Spleen (tissue), 11 donors: ENCODE measurements around the gene LRRC28. TPM values are rescaled to one million over a fixed set of nuclear protein-coding genes. Genes with fewer than 3 reads are reported as not detected.

Experiments used
- DNase-seq: peaks from one replicate; pipeline ENCODE4 v3.0.0-alpha.2; 2020
- H3K27ac ChIP-seq, 8 donors: fragments of 200-600 bp; sonication (generic) in 7 of 8; 1 replicate in 4 of 8; 2 replicates in 4 of 8; pipeline versions ENCODE4 v1.5.0 to v1.8.0; 2016 to 2021; ENCODE audit warnings: inconsistent platforms in 4 of 8, mild to moderate bottlenecking in 4 of 8, moderate library complexity in 1 of 8
- H3K27me3 ChIP-seq, 7 donors: fragments of 200-600 bp; sonication (generic) in 6 of 7; replicated peaks in 1 of 7; 1 replicate in 4 of 7; 2 replicates in 3 of 7; pipeline versions ENCODE4 v1.5.0 to v1.8.0; 2016 to 2021; ENCODE audit warnings: inconsistent platforms in 3 of 7, mild to moderate bottlenecking in 1 of 7
- H3K36me3 ChIP-seq, 6 donors: fragments of 200-600 bp; sonication (generic) in 5 of 6; 1 replicate in 4 of 6; 2 replicates in 2 of 6; pipeline versions ENCODE4 v1.5.0 to v1.8.0; 2016 to 2021; ENCODE audit warnings: inconsistent platforms in 2 of 6
- H3K4me1 ChIP-seq, 6 donors: fragments of 200-600 bp; sonication (generic) in 5 of 6; 1 replicate in 3 of 6; 2 replicates in 3 of 6; pipeline versions ENCODE4 v1.5.0 to v1.8.0; 2016 to 2021; ENCODE audit warnings: inconsistent platforms in 3 of 6
- H3K4me3 ChIP-seq, 8 donors: fragments of 200-600 bp; sonication (generic) in 7 of 8; 1 replicate in 4 of 8; 2 replicates in 4 of 8; pipeline versions ENCODE4 v1.5.0 to v1.8.0; 2016 to 2021; ENCODE audit warnings: inconsistent platforms in 4 of 8, mild to moderate bottlenecking in 4 of 8, moderate library complexity in 2 of 8
- H3K9me3 ChIP-seq, 8 donors: fragments of 200-600 bp; sonication (generic) in 7 of 8; 1 replicate in 4 of 8; 2 replicates in 4 of 8; pipeline versions ENCODE4 v1.5.0 to v1.8.0; 2016 to 2021; ENCODE audit warnings: inconsistent platforms in 4 of 8
- POLR2A ChIP-seq, 3 donors: fragments of 450-650 bp; IDR thresholded peaks; one replicate each; pipeline ENCODE4 v1.5.1; 2017; ENCODE audit warnings: antibody characterized with exemption in 3 of 3, mild to moderate bottlenecking in 1 of 3
- POLR2AphosphoS5 ChIP-seq, 3 donors: sonication (generic); formaldehyde crosslinking; IDR thresholded peaks; one replicate each; pipeline ENCODE4 v1.5.1; 2017; ENCODE audit warnings: antibody characterized with exemption in 3 of 3
- WGBS, 5 donors: extraction: QIAGEN DNeasy Blood & Tissue Kit in 3 of 5; methylation state at CpG; one replicate each; pipeline versions ENCODE4 v1.1.5 to v1.1.7; 2013 to 2018; 5-methylcytosine and 5-hydroxymethylcytosine counted together
- intact Hi-C: fragments of 100-400 bp; cut with DNase I; formaldehyde crosslinking; loops from one replicate; pipeline ENCODE4 v1.15.0; 2023; ENCODE audit warnings: low total_unique reads
- polyA plus RNA-seq, 3 donors: library from polyadenylated mRNA; stranded (reverse); fragments of 200-250 nt; gene quantifications; one replicate each; pipeline ENCODE4 v1.2.1, GENCODE V29; 2013
- total RNA-seq, 7 donors: library from RNA; depleted of rRNA in 3 of 7; stranded (reverse); fragments of >200 nt in 3 of 7; fragmentation: NEBNext Ultra II Directional in 4 of 7; extraction: Animal tissue kit (Norgen Biotek cat#: 25700) in 4 of 7; gene quantifications; one replicate each; pipeline versions ENCODE4 v1.1.0 to v1.2.1, GENCODE V29; 2016 to 2021
- TF ChIP-seq, protein P1 (sequence below), 11 experiments: fragments of 200-600 bp in 7 of 11; fragments of 450-650 bp in 4 of 11; sonication (generic) in 4 of 11; IDR thresholded peaks in 8 of 11; conservative IDR thresholded peaks in 3 of 11; 1 replicate in 7 of 11; 2 replicates in 4 of 11; pipeline versions ENCODE4 v1.4.0 to v1.8.0; 2016 to 2021; ENCODE audit warnings: antibody characterized with exemption in 11 of 11, inconsistent platforms in 4 of 11, mild to moderate bottlenecking in 1 of 11
- donor health status: healthy with polysubstance abuse.
- donor health status: DM: no; HTN: no; CAD: no; lungs with moderate emphysema.
- donor health status: DM: no; HTN: no; CAD: no.
- donor health status: Bipolar disorder and iron deficiency.
- donor health status: healthy.
- donor health status: DM: no; HTN: no; CAD: no.
- donor health status: DM: yes; HTN: yes; CAD: no.

Gene LRRC28
- total and polyA plus RNA-seq, 10 donors = 6.0 to 63.3 (median 24.2) TPM

DNA sequence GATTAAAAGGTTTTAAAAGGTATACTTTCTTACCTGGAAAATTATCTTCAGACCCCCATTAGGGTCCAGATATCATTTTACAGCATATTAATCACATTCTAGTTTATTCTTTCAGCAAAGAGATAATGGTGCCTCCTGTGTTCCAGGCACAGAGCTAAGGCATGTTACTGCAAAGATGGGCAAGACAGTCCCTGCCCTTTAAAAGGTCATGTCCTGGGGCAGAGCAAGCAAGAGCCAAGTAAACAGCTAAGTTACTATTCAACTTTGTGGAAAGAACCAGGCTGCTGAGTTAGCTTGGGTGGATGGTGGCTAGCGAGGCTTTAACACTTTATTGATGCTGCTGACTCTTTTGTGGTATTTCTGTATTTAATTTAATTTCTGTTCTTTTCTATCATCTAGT lies 75.0 kb downstream of the LRRC28 start:
- Histone ChIP-seq H3K9me3 (no peaks in the 10 kb centered on the region), H3K4me1 (peaks cover 0 to 8% (median 0%) of the 10 kb centered on the region in 6 donors), H3K4me3 (no peak overlapping the region), H3K27ac (no peak overlapping the region), H3K27me3 (no peaks in the 10 kb centered on the region), H3K36me3 (no peaks in the 10 kb centered on the region)
- WGBS, 5 donors = 90 to 95% (median 93%) methylated on average over 1 of the region's 1 CpG
- TF ChIP-seq POLR2A (IDR thresholded peaks at IDR 0.05) = no peak
- TF ChIP-seq, protein P1, sequence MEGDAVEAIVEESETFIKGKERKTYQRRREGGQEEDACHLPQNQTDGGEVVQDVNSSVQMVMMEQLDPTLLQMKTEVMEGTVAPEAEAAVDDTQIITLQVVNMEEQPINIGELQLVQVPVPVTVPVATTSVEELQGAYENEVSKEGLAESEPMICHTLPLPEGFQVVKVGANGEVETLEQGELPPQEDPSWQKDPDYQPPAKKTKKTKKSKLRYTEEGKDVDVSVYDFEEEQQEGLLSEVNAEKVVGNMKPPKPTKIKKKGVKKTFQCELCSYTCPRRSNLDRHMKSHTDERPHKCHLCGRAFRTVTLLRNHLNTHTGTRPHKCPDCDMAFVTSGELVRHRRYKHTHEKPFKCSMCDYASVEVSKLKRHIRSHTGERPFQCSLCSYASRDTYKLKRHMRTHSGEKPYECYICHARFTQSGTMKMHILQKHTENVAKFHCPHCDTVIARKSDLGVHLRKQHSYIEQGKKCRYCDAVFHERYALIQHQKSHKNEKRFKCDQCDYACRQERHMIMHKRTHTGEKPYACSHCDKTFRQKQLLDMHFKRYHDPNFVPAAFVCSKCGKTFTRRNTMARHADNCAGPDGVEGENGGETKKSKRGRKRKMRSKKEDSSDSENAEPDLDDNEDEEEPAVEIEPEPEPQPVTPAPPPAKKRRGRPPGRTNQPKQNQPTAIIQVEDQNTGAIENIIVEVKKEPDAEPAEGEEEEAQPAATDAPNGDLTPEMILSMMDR (IDR thresholded peaks at IDR 0.05 in 8 of 11, conservative IDR thresholded peaks at IDR 0.05 in 3 of 11) = no peak
- TF ChIP-seq POLR2AphosphoS5 (IDR thresholded peaks at IDR 0.05) = no peak
- DNase-seq = no peak
- intact Hi-C loops = no loop called here

DNA sequence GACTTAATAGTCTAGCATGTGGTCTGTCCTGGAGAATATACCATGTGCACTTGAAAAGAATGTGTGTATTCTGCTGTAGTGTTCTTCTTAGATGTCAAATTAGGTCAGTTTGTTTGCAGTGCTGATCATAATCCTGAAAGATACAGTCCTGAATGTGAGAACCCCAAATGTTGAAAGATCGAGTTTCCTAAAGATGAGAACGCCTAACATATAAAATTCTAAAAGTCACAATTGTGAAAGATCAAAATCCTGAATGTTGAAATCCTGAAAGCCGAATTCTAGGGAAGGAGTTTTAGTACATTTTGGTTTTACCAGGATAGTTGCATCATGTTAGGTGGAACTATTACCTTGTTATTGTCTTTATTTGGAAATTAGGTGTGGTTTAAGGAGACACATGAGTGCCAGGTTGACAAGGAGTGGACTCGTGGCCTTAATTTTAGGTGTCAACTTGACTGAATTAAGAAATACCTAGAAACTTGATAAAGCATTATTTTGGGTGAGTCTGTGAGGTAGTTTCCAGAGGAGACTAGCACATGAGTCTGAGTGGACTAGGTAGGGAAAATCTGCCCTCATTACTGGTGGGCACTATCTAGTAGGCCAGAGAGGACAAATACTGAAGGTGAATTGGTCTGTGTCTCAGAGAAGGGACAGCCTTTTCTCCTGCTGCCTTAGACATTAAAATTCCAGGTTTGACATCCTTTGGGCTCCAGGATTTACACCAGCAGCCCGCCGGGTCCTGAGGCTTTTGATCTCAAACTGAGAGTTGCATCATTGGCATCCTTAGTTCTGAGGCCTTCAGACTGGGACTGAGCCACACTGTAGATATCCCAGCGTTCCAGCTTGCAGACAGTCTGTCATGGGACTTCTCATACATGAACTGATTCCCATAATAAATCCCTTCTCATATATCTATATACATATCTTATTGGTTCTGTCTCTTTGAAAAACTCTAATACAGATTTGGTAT lies 77.1 kb downstream of the LRRC28 start:
- Histone ChIP-seq H3K27me3 (no peaks in the 10 kb centered on the region), H3K4me1 (peaks cover 0 to 8% (median 0%) of the 10 kb centered on the region in 6 donors), H3K9me3 (no peaks in the 10 kb centered on the region), H3K4me3 (no peak overlapping the region), H3K27ac (no peak overlapping the region), H3K36me3 (no peaks in the 10 kb centered on the region)
- 85 to 95% (median 89%) methylated on average over 7 of the region's 7 CpGs for WGBS, 5 donors
- intact Hi-C loops = no loop called here
- no peak for DNase-seq
- TF ChIP-seq POLR2A (IDR thresholded peaks at IDR 0.05) (no peak), POLR2AphosphoS5 (IDR thresholded peaks at IDR 0.05) (no peak)
- TF ChIP-seq, protein P1 (IDR thresholded peaks at IDR 0.05 in 8 of 11, conservative IDR thresholded peaks at IDR 0.05 in 3 of 11) = no peak

DNA sequence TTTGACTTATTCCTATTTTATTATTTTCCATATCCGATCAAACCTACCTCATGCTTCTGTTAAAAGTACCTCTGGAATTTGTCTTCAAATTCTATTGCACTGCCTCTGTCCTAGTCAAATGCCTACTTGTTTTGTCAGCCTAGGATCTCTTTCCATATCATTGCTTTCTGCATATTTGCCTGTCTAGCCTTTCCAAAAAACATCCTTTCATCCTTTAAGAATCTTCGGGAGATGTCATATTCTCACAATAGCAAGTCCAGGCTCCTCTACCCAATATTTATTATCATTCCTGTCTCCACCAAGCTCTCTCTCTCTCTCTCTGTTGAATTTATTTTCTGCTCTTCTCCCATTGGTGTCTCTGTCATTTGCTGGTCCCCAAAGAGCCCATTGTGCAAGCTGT lies 80.1 kb downstream of the LRRC28 start:
- no peak overlapping the region for H3K4me3 ChIP-seq
- no peak for TF ChIP-seq POLR2AphosphoS5 (IDR thresholded peaks at IDR 0.05)
- TF ChIP-seq, protein P1 (IDR thresholded peaks at IDR 0.05 in 8 of 11, conservative IDR thresholded peaks at IDR 0.05 in 3 of 11) = no peak
- no peak for TF ChIP-seq POLR2A (IDR thresholded peaks at IDR 0.05)
- H3K27me3 ChIP-seq = no peaks in the 10 kb centered on the region
- intact Hi-C loops = no loop called here
- H3K27ac ChIP-seq = no peak overlapping the region
- H3K36me3 ChIP-seq = peaks cover 0 to 16% (median 2%) of the 10 kb centered on the region in 6 donors
- WGBS, 5 donors = 95 to 98% (median 96%) methylated on average over 2 of the region's 2 CpGs
- H3K9me3 ChIP-seq = no peaks in the 10 kb centered on the region
- no peak for DNase-seq
- H3K4me1 ChIP-seq = no peaks in the 10 kb centered on the region

DNA sequence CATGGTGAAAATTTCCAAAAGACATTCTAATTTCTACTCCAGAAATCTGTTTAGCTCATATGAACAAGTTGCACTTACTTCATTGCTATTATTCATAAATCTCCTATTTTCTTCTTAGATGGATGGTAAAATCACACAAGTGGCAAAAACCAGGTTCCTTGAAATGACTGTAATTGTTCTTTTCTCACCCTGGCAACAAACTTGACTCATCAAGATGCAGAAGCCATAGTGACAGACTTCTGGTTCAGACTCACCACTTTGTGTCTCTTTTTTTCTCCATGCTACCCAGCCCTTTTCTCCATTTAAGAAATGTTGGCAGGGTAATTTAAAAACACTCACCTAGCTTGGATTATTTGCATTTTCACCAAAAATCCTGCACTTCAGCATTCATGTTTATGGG lies 82.1 kb downstream of the LRRC28 start:
- intact Hi-C loops = no loop called here
- H3K4me1 ChIP-seq = no peaks in the 10 kb centered on the region

More for the DNA sequence above, 82.1 kb downstream of the LRRC28 start:
- DNase-seq = no peak
- Histone ChIP-seq H3K27ac (no peak overlapping the region), H3K27me3 (no peaks in the 10 kb centered on the region), H3K4me3 (no peak overlapping the region), H3K36me3 (peaks cover 0 to 34% (median 3%) of the 10 kb centered on the region in 6 donors), H3K9me3 (no peaks in the 10 kb centered on the region)
- TF ChIP-seq POLR2AphosphoS5 (IDR thresholded peaks at IDR 0.05) (no peak), POLR2A (IDR thresholded peaks at IDR 0.05) (no peak)
